CD4-positive, alpha-beta memory T cell (primary cell): ENCODE measurements around the gene TBP. TPM values are rescaled to one million over a fixed set of nuclear protein-coding genes. Genes with fewer than 3 reads are reported as not detected.

Experiments
- CTCF ChIA-PET: fragments of 350-600 bp; sonication (Branson Sonifier 250); formaldehyde crosslinking; loops from one replicate; lab custom pipeline; 2021; ENCODE audit warnings: inconsistent platforms; ENCODE audit not compliant: partially characterized antibody; lab: Charles Lee
- POLR2A ChIA-PET: fragments of 350-600 bp; sonication (Branson Sonifier 250); formaldehyde crosslinking; loops from one replicate; lab custom pipeline; 2021; ENCODE audit not compliant: partially characterized antibody; lab: Charles Lee
- DNase-seq, 5 donors: peaks; one replicate each; pipeline versions ENCODE4 v3.0.0 to v3.0.0-alpha.2; 2020 to 2022; ENCODE audit warnings: mixed read lengths in 1 of 5
- H3K27ac ChIP-seq: one replicate; pipeline ENCODE4 v1.7.0; 2013; ENCODE audit warnings: low read depth, low read length
- H3K27me3 ChIP-seq: 2 replicates; pipeline ENCODE4 v1.7.0; 2013; ENCODE audit warnings: mild to moderate bottlenecking, low read length, moderate library complexity; ENCODE audit not compliant: insufficient read depth
- H3K36me3 ChIP-seq: 2 replicates; pipeline ENCODE4 v1.7.0; 2013; ENCODE audit warnings: mild to moderate bottlenecking, low read length, moderate library complexity; ENCODE audit not compliant: insufficient read depth
- H3K4me1 ChIP-seq: 2 replicates; pipeline ENCODE4 v1.7.0; 2013; ENCODE audit warnings: mild to moderate bottlenecking, low read length, moderate library complexity; ENCODE audit not compliant: insufficient read depth
- H3K4me3 ChIP-seq, 2 donors: one replicate each; pipeline ENCODE4 v1.7.0; 2013; ENCODE audit warnings: low read length in 2 of 2, mild to moderate bottlenecking in 1 of 2
- H3K9me3 ChIP-seq, 2 donors: one replicate each; pipeline ENCODE4 v1.7.0; 2013; ENCODE audit warnings: low read length in 2 of 2, control low read depth in 1 of 2; ENCODE audit not compliant: control insufficient read depth in 1 of 2
- H3K27ac Mint-ChIP-seq, 7 donors: one replicate each; pipeline ENCODE4 v1.8.0; 2020 to 2021; ENCODE audit warnings: mixed read lengths in 7 of 7, mild to moderate bottlenecking in 6 of 7, inconsistent platforms in 3 of 7, moderate library complexity in 3 of 7
- H3K27me3 Mint-ChIP-seq, 2 donors: one replicate each; pipeline ENCODE4 v1.8.0; 2020 to 2021; ENCODE audit warnings: mixed read lengths in 2 of 2
- H3K36me3 Mint-ChIP-seq, 2 donors: one replicate each; pipeline ENCODE4 v1.8.0; 2020 to 2021; ENCODE audit warnings: mixed read lengths in 2 of 2, inconsistent platforms in 1 of 2, mild to moderate bottlenecking in 1 of 2
- H3K4me1 Mint-ChIP-seq, 4 donors: one replicate each; pipeline ENCODE4 v1.8.0; 2020 to 2021; ENCODE audit warnings: mixed read lengths in 4 of 4, mild to moderate bottlenecking in 1 of 4
- H3K4me3 Mint-ChIP-seq, 8 donors: one replicate each; pipeline ENCODE4 v1.8.0; 2020 to 2021; ENCODE audit warnings: mixed read lengths in 8 of 8, mild to moderate bottlenecking in 7 of 8, moderate library complexity in 6 of 8, inconsistent platforms in 3 of 8
- H3K9me3 Mint-ChIP-seq, 8 donors: one replicate each; pipeline ENCODE4 v1.8.0; 2020 to 2021; ENCODE audit warnings: mixed read lengths in 8 of 8, mild to moderate bottlenecking in 5 of 8, inconsistent platforms in 3 of 8, moderate library complexity in 1 of 8
- intact Hi-C: fragments of 100-400 bp; cut with micrococcal nuclease; formaldehyde crosslinking; loops from one replicate; pipeline ENCODE4 v1.15.1; 2023
- polyA plus RNA-seq, 2 donors: library from polyadenylated mRNA; unstranded; fragments of 300-500 nt; fragmentation: Illumina TruSeq; gene quantifications; one replicate each; pipeline ENCODE4 v1.2.3, GENCODE V29; 2021
- total RNA-seq, 2 experiments: library from RNA; stranded (reverse); gene quantifications; one replicate each; pipeline ENCODE4 v1.2.3, GENCODE V29; 2021

TBP gene
- total and polyA plus RNA-seq, 4 experiments from 2014 or later: 13.5 to 27.5 (median 24.8) TPM

DNA sequence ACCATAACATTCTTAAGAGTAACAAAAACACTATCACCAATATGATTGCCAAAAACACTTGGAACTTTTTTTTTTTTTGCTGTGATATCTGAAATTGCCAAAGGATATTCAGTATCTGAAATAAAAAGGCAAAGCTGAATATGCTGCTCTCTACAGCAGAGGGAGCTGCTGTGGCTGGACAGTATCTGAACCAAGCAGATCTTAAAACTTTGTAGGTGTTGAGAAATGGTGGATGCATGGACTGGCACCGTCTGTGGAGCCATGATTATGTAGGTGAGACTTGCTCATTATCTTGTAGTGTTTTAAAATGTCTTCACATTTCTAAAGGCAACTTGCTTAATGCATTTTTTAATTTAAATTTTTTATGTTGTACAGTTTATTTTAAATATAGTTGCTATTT lies 21.1 kb downstream of the TBP start:
- Histone ChIP-seq H3K4me3 (no peak overlapping the region), H3K36me3 (peaks cover 53% of the 10 kb centered on the region), H3K4me1 (no peaks in the 10 kb centered on the region), H3K9me3 (no peaks in the 10 kb centered on the region), H3K27me3 (no peaks in the 10 kb centered on the region), H3K27ac (no peak overlapping the region)
- H3K27ac Mint-ChIP-seq: peak overlapping the region in 4 of 7 donors; percentile 1 to 70 (median 53)
- H3K4me1 Mint-ChIP-seq: peaks cover 0 to 4% (median 0%) of the 10 kb centered on the region in 4 donors
- H3K27me3 Mint-ChIP-seq: no peaks in the 10 kb centered on the region
- peaks cover 18 to 86% of the 10 kb centered on the region in 2 donors for H3K36me3 Mint-ChIP-seq
- ChIA-PET POLR2A (no interaction called here), CTCF (interaction anchor here (1.1 kb wide), 1 partner anchor 8 kb away, joined by 3 read pairs; no protein-coding TSS in a partner anchor)
- intact Hi-C loops: no loop called here
- no peaks in the 10 kb centered on the region for H3K9me3 Mint-ChIP-seq
- H3K4me3 Mint-ChIP-seq: no peak overlapping the region
- no peak for DNase-seq

DNA sequence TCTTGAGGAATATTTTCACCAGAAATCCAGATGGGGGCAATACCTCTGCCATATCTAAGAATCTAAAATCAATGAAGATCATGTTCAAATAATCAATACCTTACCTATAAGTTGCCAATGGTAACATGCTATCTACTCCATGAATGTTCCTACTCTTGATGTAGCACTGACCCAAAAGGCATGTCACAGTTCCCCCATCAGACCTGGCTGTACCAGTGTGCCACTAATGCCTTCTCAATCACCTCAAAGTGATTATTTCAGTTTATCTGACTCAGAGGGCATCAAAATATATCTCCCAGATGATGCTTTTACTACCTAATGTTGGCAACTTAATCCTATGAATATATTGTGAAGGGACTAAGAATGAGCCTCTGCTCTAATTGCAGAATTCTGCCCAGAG lies 24.7 kb downstream of the TBP start:
- Mint-ChIP-seq H3K27me3 (no peaks in the 10 kb centered on the region), H3K4me3 (no peak overlapping the region), H3K27ac (peak overlapping the region in 2 of 7 donors; percentile 23 to 30)

DNA sequence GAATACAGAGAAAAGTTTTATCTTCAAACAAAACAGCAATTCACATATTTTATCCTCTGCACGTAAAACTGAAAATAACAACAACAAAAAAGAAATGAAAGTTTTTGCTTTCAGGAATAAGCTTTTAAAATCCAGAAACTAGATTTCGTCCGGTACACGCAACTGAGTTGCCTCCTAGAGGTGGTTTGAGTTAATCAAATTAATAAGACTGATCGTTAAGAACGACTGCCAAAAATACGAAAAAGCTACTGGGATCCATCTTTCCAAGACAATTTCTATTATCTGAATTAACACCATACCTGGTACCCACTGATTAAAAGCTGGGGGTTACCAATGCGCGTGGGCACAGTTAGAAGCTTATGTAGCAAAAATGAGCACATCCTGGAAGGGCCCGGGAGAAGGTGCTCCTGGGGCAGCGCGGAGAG lies 29.6 kb downstream of the TBP start:
- Histone ChIP-seq H3K4me3 (peak overlapping the region; percentile 25 to 71), H3K9me3 (no peaks in the 10 kb centered on the region), H3K4me1 (peaks cover 27% of the 10 kb centered on the region), H3K36me3 (peaks cover 32% of the 10 kb centered on the region), H3K27ac (peak overlapping the region; percentile 87), H3K27me3 (no peaks in the 10 kb centered on the region)
- intact Hi-C loops: loop anchor here (1.0 to 10.0 kb wide), 3 partner anchors 29 to 1369 kb away; partner anchors contain the start of genes C6orf120, TBP and WDR27
- peak overlapping the region; percentile 91 to 98 (median 96) for H3K4me3 Mint-ChIP-seq
- DNase-seq: no peak
- ChIA-PET POLR2A (interaction anchor here (1.0 to 3.5 kb wide), 13 partner anchors 8 to 881 kb away, joined by 3 to 94 read pairs (median 4); partner anchors contain the start of genes C6orf120, FAM120B, PSMB1 and TBP), CTCF (interaction anchor here (0.8 to 1.4 kb wide), 7 partner anchors 9 to 794 kb away, joined by 3 to 4 read pairs (median 4); partner anchors contain the start of genes PSMB1 and TBP)
- H3K27me3 Mint-ChIP-seq: peaks cover 0 to 2% of the 10 kb centered on the region in 2 donors
- H3K27ac Mint-ChIP-seq: peak overlapping the region; percentile 89 to 98 (median 96)
- H3K36me3 Mint-ChIP-seq: peaks cover 23 to 52% of the 10 kb centered on the region in 2 donors
- no peaks in the 10 kb centered on the region for H3K9me3 Mint-ChIP-seq
- peaks cover 18 to 46% (median 33%) of the 10 kb centered on the region in 4 donors for H3K4me1 Mint-ChIP-seq

More for the DNA sequence above, 24.7 kb downstream of the TBP start:
- H3K9me3 Mint-ChIP-seq: no peaks in the 10 kb centered on the region
- H3K4me3 ChIP-seq: no peak overlapping the region
- peaks cover 53% of the 10 kb centered on the region for H3K36me3 ChIP-seq
- intact Hi-C loops: no loop called here
- no peak for DNase-seq
- peaks cover 12 to 30% (median 21%) of the 10 kb centered on the region in 4 donors for H3K4me1 Mint-ChIP-seq
- no peak overlapping the region for H3K27ac ChIP-seq
- peaks cover 27 to 85% of the 10 kb centered on the region in 2 donors for H3K36me3 Mint-ChIP-seq
- H3K27me3 ChIP-seq: no peaks in the 10 kb centered on the region
- CTCF ChIA-PET: no interaction called here
- POLR2A ChIA-PET: no interaction called here
- no peaks in the 10 kb centered on the region for H3K9me3 ChIP-seq
- peaks cover 19% of the 10 kb centered on the region for H3K4me1 ChIP-seq

- Mint-ChIP-seq H3K36me3 (peaks cover 20 to 46% of the 10 kb centered on the region in 2 donors), H3K9me3 (no peaks in the 10 kb centered on the region), H3K27me3 (peaks cover 0 to 3% of the 10 kb centered on the region in 2 donors), H3K27ac (peak within 1 kb of the TSS; percentile 96 to 99 (median 98)), H3K4me3 (peak within 1 kb of the TSS; percentile 96 to 98 (median 97)), H3K4me1 (peaks cover 18 to 46% (median 33%) of the 10 kb centered on the region in 4 donors)
- Histone ChIP-seq H3K36me3 (peaks cover 26% of the 10 kb centered on the region), H3K27ac (peak within 1 kb of the TSS; percentile 87), H3K9me3 (no peaks in the 10 kb centered on the region), H3K27me3 (no peaks in the 10 kb centered on the region), H3K4me1 (peaks cover 27% of the 10 kb centered on the region), H3K4me3 (peak within 1 kb of the TSS; percentile 71 to 92)
- ChIA-PET CTCF (interaction anchor here (0.8 to 1.4 kb wide), 8 partner anchors 9 to 794 kb away, joined by 3 to 4 read pairs (median 4); partner anchors contain the start of genes PSMB1 and TBP), POLR2A (interaction anchor here (0.8 to 3.5 kb wide), 14 partner anchors 8 to 882 kb away, joined by 3 to 94 read pairs (median 4); partner anchors contain the start of genes C6orf120, FAM120B, PSMB1 and TBP)
- peak; percentile 89 to 94 (median 92) for DNase-seq
- intact Hi-C loops: loop anchor here (1.0 to 10.0 kb wide), 3 partner anchors 30 to 1370 kb away; partner anchors contain the start of genes C6orf120, TBP and WDR27
These were observed 30.2 kb downstream of the TBP start, which contains the start of gene PDCD2 for GRCh38 chr6:170584181-170584953. TSS of gene PDCD2 (minus strand) at chr6:170584637. CDS start at chr6:170584581, 56 bp downstream.

GRCh38 chr6:170584954-170585498 lies 30.9 kb downstream of the TBP start:
- intact Hi-C loops: loop anchor here (1.0 to 10.0 kb wide), 3 partner anchors 31 to 1370 kb away; partner anchors contain the start of genes C6orf120, TBP and WDR27

GRCh38 chr6:170590725-170591124 lies 36.6 kb downstream of the TBP start:
- Mint-ChIP-seq H3K4me1 (peaks cover 0 to 5% (median 2%) of the 10 kb centered on the region in 4 donors), H3K27me3 (peaks cover 4 to 16% of the 10 kb centered on the region in 2 donors), H3K36me3 (peaks cover 0 to 18% of the 10 kb centered on the region in 2 donors), H3K9me3 (peaks cover 0 to 50% (median 41%) of the 10 kb centered on the region in 8 donors), H3K4me3 (peak overlapping the region in 1 of 8 donors; percentile 48), H3K27ac (no peak overlapping the region)
- no peak overlapping the region for H3K27ac ChIP-seq
- H3K4me1 ChIP-seq: no peaks in the 10 kb centered on the region
- H3K9me3 ChIP-seq: no peaks in the 10 kb centered on the region
- DNase-seq: no peak
- no peak overlapping the region for H3K4me3 ChIP-seq
- ChIA-PET CTCF (no interaction called here), POLR2A (no interaction called here)
- intact Hi-C loops: no loop called here
- no peaks in the 10 kb centered on the region for H3K27me3 ChIP-seq
- H3K36me3 ChIP-seq: no peaks in the 10 kb centered on the region

More at GRCh38 chr6:170584954-170585498, 30.9 kb downstream of the TBP start:
- H3K9me3 ChIP-seq: no peaks in the 10 kb centered on the region
- peak in 1 of 5 donors; percentile 2 for DNase-seq
- Mint-ChIP-seq H3K4me3 (peak overlapping the region; percentile 96 to 98 (median 97)), H3K27ac (peak overlapping the region; percentile 95 to 99 (median 98)), H3K27me3 (peaks cover 0 to 3% of the 10 kb centered on the region in 2 donors), H3K36me3 (peaks cover 20 to 41% of the 10 kb centered on the region in 2 donors), H3K9me3 (peaks cover 0 to 5% (median 4%) of the 10 kb centered on the region in 8 donors), H3K4me1 (peaks cover 18 to 45% (median 33%) of the 10 kb centered on the region in 4 donors)
- H3K4me3 ChIP-seq: peak overlapping the region; percentile 71 to 92
- peak overlapping the region; percentile 87 for H3K27ac ChIP-seq
- peaks cover 27% of the 10 kb centered on the region for H3K4me1 ChIP-seq
- peaks cover 23% of the 10 kb centered on the region for H3K36me3 ChIP-seq
- no peaks in the 10 kb centered on the region for H3K27me3 ChIP-seq
- POLR2A ChIA-PET: interaction anchor here (0.8 to 3.5 kb wide), 10 partner anchors 9 to 883 kb away, joined by 3 to 94 read pairs (median 4); partner anchors contain the start of genes C6orf120, FAM120B, PSMB1 and TBP
- CTCF ChIA-PET: interaction anchor here (0.9 to 1.4 kb wide), 2 partner anchors 29 to 31 kb away, joined by 4 read pairs; partner anchors contain the start of genes PSMB1 and TBP
